Measurements from ENCODE around the gene ISM1.

Gene ISM1

GRCh38 chr20:13313201-13313600 is 92.1 kb downstream of the ISM1 start:
- no peak overlapping the region for H3K27ac Mint-ChIP-seq
- peaks cover 11% of the 10 kb centered on the region in 2 donors for H3K9me3 Mint-ChIP-seq
- H3K4me1 Mint-ChIP-seq = no peaks in the 10 kb centered on the region
- ATAC-seq (replicated peaks) = no peak
- H3K27me3 Mint-ChIP-seq = peaks cover 17 to 31% of the 10 kb centered on the region in 2 donors
- no peaks in the 10 kb centered on the region for H3K36me3 Mint-ChIP-seq
- DNase-seq = no peak
- no peak overlapping the region for H3K4me3 Mint-ChIP-seq

- H3K4me1 Mint-ChIP-seq = no peaks in the 10 kb centered on the region
- peaks cover 5 to 7% of the 10 kb centered on the region in 2 donors for H3K9me3 Mint-ChIP-seq
- H3K27me3 Mint-ChIP-seq = peaks cover 25 to 42% of the 10 kb centered on the region in 2 donors
- no peak for ATAC-seq (replicated peaks)
- H3K36me3 Mint-ChIP-seq = peaks cover 0 to 1% of the 10 kb centered on the region in 2 donors
- H3K4me3 Mint-ChIP-seq = no peak overlapping the region
- H3K27ac Mint-ChIP-seq = no peak overlapping the region
- no peak for DNase-seq
These were observed 96.4 kb downstream of the ISM1 start for GRCh38 chr20:13317439-13317838.

GRCh38 chr20:13318871-13319521 is 97.9 kb downstream of the ISM1 start:
- Mint-ChIP-seq H3K27ac (no peak overlapping the region), H3K36me3 (peaks cover 0 to 1% of the 10 kb centered on the region in 2 donors)

GRCh38 chr20:13320702-13321101 is 99.6 kb downstream of the ISM1 start:
- ATAC-seq (replicated peaks) = no peak
- Mint-ChIP-seq H3K4me3 (no peak overlapping the region), H3K4me1 (peaks cover 0 to 2% of the 10 kb centered on the region in 2 donors), H3K36me3 (peaks cover 0 to 1% of the 10 kb centered on the region in 2 donors), H3K9me3 (peaks cover 5 to 7% of the 10 kb centered on the region in 2 donors), H3K27me3 (peaks cover 18 to 24% of the 10 kb centered on the region in 2 donors), H3K27ac (no peak overlapping the region)
- DNase-seq = no peak

More at GRCh38 chr20:13318871-13319521, 97.9 kb downstream of the ISM1 start:
- DNase-seq = no peak
- Mint-ChIP-seq H3K4me1 (peaks cover 0 to 2% of the 10 kb centered on the region in 2 donors), H3K4me3 (no peak overlapping the region), H3K9me3 (peaks cover 5 to 7% of the 10 kb centered on the region in 2 donors), H3K27me3 (peaks cover 20 to 30% of the 10 kb centered on the region in 2 donors)
- ATAC-seq (replicated peaks) = no peak

- no peak for ATAC-seq (replicated peaks)
- DNase-seq = no peak
- Mint-ChIP-seq H3K36me3 (peaks cover 0 to 1% of the 10 kb centered on the region in 2 donors), H3K4me3 (no peak overlapping the region), H3K27me3 (peaks cover 18 to 24% of the 10 kb centered on the region in 2 donors), H3K4me1 (peaks cover 0 to 2% of the 10 kb centered on the region in 2 donors), H3K27ac (no peak overlapping the region), H3K9me3 (peaks cover 5 to 7% of the 10 kb centered on the region in 2 donors)
These were observed 100.3 kb downstream of the ISM1 start for GRCh38 chr20:13321416-13321815.

GRCh38 chr20:13322198-13322597 is 101.1 kb downstream of the ISM1 start:
- Mint-ChIP-seq H3K4me1 (peaks cover 0 to 4% of the 10 kb centered on the region in 2 donors), H3K4me3 (no peak overlapping the region), H3K9me3 (peaks cover under 1 to 4% of the 10 kb centered on the region in 2 donors), H3K27ac (peak overlapping the region; percentile 20), H3K36me3 (peaks cover 0 to 1% of the 10 kb centered on the region in 2 donors), H3K27me3 (peaks cover 18 to 27% of the 10 kb centered on the region in 2 donors)
- DNase-seq = no peak
- no peak for ATAC-seq (replicated peaks)

GRCh38 chr20:13322621-13323020 is 101.5 kb downstream of the ISM1 start:
- peaks cover 0 to 4% of the 10 kb centered on the region in 2 donors for H3K9me3 Mint-ChIP-seq
- H3K36me3 Mint-ChIP-seq = peaks cover 0 to 1% of the 10 kb centered on the region in 2 donors
- peaks cover 0 to 4% of the 10 kb centered on the region in 2 donors for H3K4me1 Mint-ChIP-seq
- peaks cover 21 to 27% of the 10 kb centered on the region in 2 donors for H3K27me3 Mint-ChIP-seq
- ATAC-seq (replicated peaks) = no peak
- peak overlapping the region; percentile 22 for H3K27ac Mint-ChIP-seq
- DNase-seq = no peak
- no peak overlapping the region for H3K4me3 Mint-ChIP-seq

GRCh38 chr20:13325033-13325432 is 104.0 kb downstream of the ISM1 start:
- ATAC-seq (replicated peaks) (peak; percentile 53 to 62), DNase-seq (no peak)
- peaks cover 16 to 21% of the 10 kb centered on the region in 2 donors for H3K27me3 Mint-ChIP-seq
- H3K36me3 Mint-ChIP-seq = no peaks in the 10 kb centered on the region
- peaks cover 0 to 9% of the 10 kb centered on the region in 2 donors for H3K9me3 Mint-ChIP-seq
- H3K4me1 Mint-ChIP-seq = peaks cover 0 to 4% of the 10 kb centered on the region in 2 donors
- no peak overlapping the region for H3K4me3 Mint-ChIP-seq
- H3K27ac Mint-ChIP-seq = no peak overlapping the region

GRCh38 chr20:13325796-13326340 is 104.8 kb downstream of the ISM1 start:
- peaks cover 18 to 19% of the 10 kb centered on the region in 2 donors for H3K27me3 Mint-ChIP-seq
- H3K36me3 Mint-ChIP-seq = no peaks in the 10 kb centered on the region
- peaks cover 0 to 9% of the 10 kb centered on the region in 2 donors for H3K9me3 Mint-ChIP-seq
- peaks cover 0 to 4% of the 10 kb centered on the region in 2 donors for H3K4me1 Mint-ChIP-seq
- ATAC-seq (replicated peaks) = no peak
- H3K4me3 Mint-ChIP-seq = no peak overlapping the region
- H3K27ac Mint-ChIP-seq = no peak overlapping the region
- DNase-seq = no peak

GRCh38 chr20:13331536-13331935 is 110.5 kb downstream of the ISM1 start:
- Mint-ChIP-seq H3K27me3 (peaks cover 9 to 23% of the 10 kb centered on the region in 2 donors), H3K36me3 (peaks cover 0 to 2% of the 10 kb centered on the region in 2 donors), H3K9me3 (peaks cover 0 to 10% of the 10 kb centered on the region in 2 donors), H3K4me1 (peaks cover 0 to 2% of the 10 kb centered on the region in 2 donors), H3K27ac (no peak overlapping the region), H3K4me3 (no peak overlapping the region)
- ATAC-seq (replicated peaks) (no peak), DNase-seq (no peak)

GRCh38 chr20:13333036-13333435 is 112.0 kb downstream of the ISM1 start:
- ATAC-seq (replicated peaks) (no peak), DNase-seq (no peak)
- H3K27ac Mint-ChIP-seq = no peak overlapping the region
- H3K4me1 Mint-ChIP-seq = peaks cover 7 to 13% of the 10 kb centered on the region in 2 donors
- H3K9me3 Mint-ChIP-seq = peaks cover 0 to 5% of the 10 kb centered on the region in 2 donors
- no peak overlapping the region for H3K4me3 Mint-ChIP-seq
- peaks cover 6 to 16% of the 10 kb centered on the region in 2 donors for H3K27me3 Mint-ChIP-seq
- peaks cover 0 to 4% of the 10 kb centered on the region in 2 donors for H3K36me3 Mint-ChIP-seq

GRCh38 chr20:13333793-13334192 is 112.7 kb downstream of the ISM1 start:
- H3K4me1 Mint-ChIP-seq = peaks cover 7 to 17% of the 10 kb centered on the region in 2 donors
- ATAC-seq (replicated peaks) (no peak), DNase-seq (no peak)
- peaks cover 0 to 4% of the 10 kb centered on the region in 2 donors for H3K36me3 Mint-ChIP-seq
- no peak overlapping the region for H3K27ac Mint-ChIP-seq
- H3K9me3 Mint-ChIP-seq = peaks cover 0 to 3% of the 10 kb centered on the region in 2 donors
- no peak overlapping the region for H3K4me3 Mint-ChIP-seq
- H3K27me3 Mint-ChIP-seq = peaks cover 6 to 12% of the 10 kb centered on the region in 2 donors

- peaks cover 7 to 17% of the 10 kb centered on the region in 2 donors for H3K4me1 Mint-ChIP-seq
- peaks cover 0 to 3% of the 10 kb centered on the region in 2 donors for H3K9me3 Mint-ChIP-seq
- ATAC-seq (replicated peaks) = peak; percentile 41 to 53
- DNase-seq = no peak
- peaks cover 6% of the 10 kb centered on the region in 2 donors for H3K27me3 Mint-ChIP-seq
- H3K4me3 Mint-ChIP-seq = no peak overlapping the region
- H3K36me3 Mint-ChIP-seq = peaks cover 0 to 4% of the 10 kb centered on the region in 2 donors
- peak overlapping the region; percentile 87 for H3K27ac Mint-ChIP-seq
These were observed 115.4 kb downstream of the ISM1 start for GRCh38 chr20:13336308-13337089.

- H3K36me3 Mint-ChIP-seq = peaks cover 0 to 4% of the 10 kb centered on the region in 2 donors
- H3K27ac Mint-ChIP-seq = peak overlapping the region; percentile 87
- ATAC-seq (replicated peaks) (peak; percentile 52 to 56), DNase-seq (no peak)
- H3K4me3 Mint-ChIP-seq = peak overlapping the region in 1 of 2 donors; percentile 14
- peaks cover 7 to 17% of the 10 kb centered on the region in 2 donors for H3K4me1 Mint-ChIP-seq
- peaks cover 6% of the 10 kb centered on the region in 2 donors for H3K27me3 Mint-ChIP-seq
- peaks cover 0 to 3% of the 10 kb centered on the region in 2 donors for H3K9me3 Mint-ChIP-seq
These were observed 116.2 kb downstream of the ISM1 start for GRCh38 chr20:13337090-13337784.

Measured in stimulated activated naive B cell treated with anti-CD40 and anti-IgM and Interleukin-4, amounts not matched to agents 10 μg/mL and 1 μg/mL and 100 μg/mL, for 72 hours (primary cell).